Prostate gland (tissue), 2 donors: ENCODE data around the gene ASXL2.

Source experiments
- POLR2A ChIP-seq: fragments of 450-650 bp; IDR thresholded peaks from one replicate; pipeline ENCODE4 v1.6.1; 2016; ENCODE audit warnings: antibody characterized with exemption, mild to moderate bottlenecking
- POLR2AphosphoS5 ChIP-seq: sonication (generic); formaldehyde crosslinking; IDR thresholded peaks from one replicate; pipeline ENCODE4 v1.6.1; 2017; ENCODE audit warnings: antibody characterized with exemption
- TF ChIP-seq, protein P1 (sequence below), 4 experiments: fragments of 200-600 bp in 2 of 4; fragments of 450-650 bp in 2 of 4; sonication (generic) in 2 of 4; IDR thresholded peaks; 1 replicate in 3 of 4; 2 replicates in 1 of 4; pipeline ENCODE4 v1.5.1; 2016 to 2019; ENCODE audit warnings: antibody characterized with exemption in 4 of 4, mild to moderate bottlenecking in 2 of 4, moderate library complexity in 2 of 4

DNA sequence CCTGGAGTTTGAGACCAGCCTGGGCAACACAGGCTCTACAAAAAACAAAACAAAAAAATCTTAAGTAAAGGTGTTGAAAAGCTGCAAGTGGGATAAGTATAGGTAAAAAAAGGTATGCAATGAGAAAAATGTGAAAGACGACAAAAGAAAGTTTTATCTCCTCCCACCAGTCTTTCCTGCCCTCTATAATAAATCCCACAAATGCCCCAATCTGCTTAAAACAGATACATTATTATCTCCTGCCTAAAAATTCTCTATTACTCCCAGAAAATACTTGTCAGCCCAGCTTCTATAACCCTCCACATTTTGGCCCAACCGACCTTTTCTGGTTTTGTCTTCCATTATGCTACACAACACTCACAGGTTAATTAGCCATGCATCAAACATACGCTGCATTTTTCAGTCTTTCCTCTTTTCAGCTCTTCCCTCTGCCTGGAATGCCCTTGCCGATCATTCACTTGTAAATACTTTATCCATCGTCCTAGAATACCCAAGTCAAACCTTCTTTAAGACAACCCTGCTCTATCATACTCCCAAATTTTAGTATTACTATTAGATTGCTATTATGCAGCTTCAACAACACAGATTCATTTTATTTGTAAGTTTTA, 10.8 kb downstream of the ASXL2 start:
- TF ChIP-seq POLR2AphosphoS5, result no peak
- no peak for TF ChIP-seq POLR2A
- TF ChIP-seq, protein P1, sequence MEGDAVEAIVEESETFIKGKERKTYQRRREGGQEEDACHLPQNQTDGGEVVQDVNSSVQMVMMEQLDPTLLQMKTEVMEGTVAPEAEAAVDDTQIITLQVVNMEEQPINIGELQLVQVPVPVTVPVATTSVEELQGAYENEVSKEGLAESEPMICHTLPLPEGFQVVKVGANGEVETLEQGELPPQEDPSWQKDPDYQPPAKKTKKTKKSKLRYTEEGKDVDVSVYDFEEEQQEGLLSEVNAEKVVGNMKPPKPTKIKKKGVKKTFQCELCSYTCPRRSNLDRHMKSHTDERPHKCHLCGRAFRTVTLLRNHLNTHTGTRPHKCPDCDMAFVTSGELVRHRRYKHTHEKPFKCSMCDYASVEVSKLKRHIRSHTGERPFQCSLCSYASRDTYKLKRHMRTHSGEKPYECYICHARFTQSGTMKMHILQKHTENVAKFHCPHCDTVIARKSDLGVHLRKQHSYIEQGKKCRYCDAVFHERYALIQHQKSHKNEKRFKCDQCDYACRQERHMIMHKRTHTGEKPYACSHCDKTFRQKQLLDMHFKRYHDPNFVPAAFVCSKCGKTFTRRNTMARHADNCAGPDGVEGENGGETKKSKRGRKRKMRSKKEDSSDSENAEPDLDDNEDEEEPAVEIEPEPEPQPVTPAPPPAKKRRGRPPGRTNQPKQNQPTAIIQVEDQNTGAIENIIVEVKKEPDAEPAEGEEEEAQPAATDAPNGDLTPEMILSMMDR (IDR thresholded peaks at IDR 0.05), result no peak
